ENCODE results near the gene SNCA. TPM values are rescaled to one million over a fixed set of nuclear protein-coding genes. Genes with fewer than 3 reads are reported as not detected.

Gene SNCA
- total RNA-seq, 1 experiment from 2014 or later = 6.0 TPM

DNA sequence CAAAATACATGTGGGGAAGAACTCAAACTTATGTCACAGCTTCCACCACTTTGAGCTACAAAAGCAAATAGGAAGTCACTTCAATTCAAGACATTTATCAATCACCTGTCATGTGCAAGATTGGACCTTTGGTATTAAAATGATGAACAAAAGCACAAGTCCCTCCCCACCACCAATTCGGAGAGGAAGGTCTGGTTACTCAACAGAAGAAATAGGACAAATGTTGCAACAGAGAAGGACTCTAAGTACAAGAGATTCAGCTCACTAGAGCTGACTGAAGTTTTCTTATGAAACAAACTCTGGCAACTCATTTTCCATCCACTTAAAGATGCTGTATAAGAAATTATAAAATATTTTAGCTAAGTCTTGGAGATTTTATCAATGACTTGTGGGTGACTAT is 41.6 kb upstream of the SNCA start:
- Histone ChIP-seq H3K9me3 (ENCODE audit: control insufficient read depth, insufficient read depth, low read depth, low read length) (no peaks in the 10 kb centered on the region), H3K4me3 (ENCODE audit: low read depth in 2 of 2, low read length in 2 of 2) (no peak overlapping the region), H3K36me3 (ENCODE audit: control insufficient read depth, insufficient read depth, low read length) (no peaks in the 10 kb centered on the region), H3K27me3 (ENCODE audit: control insufficient read depth, insufficient read depth, low read length) (no peaks in the 10 kb centered on the region), H3K27ac (ENCODE audit: low read length) (no peak overlapping the region), H3K4me1 (ENCODE audit: control insufficient read depth, insufficient read depth, low read length) (no peaks in the 10 kb centered on the region)
- CTCF ChIA-PET = no interaction called here
- intact Hi-C loops (cut with micrococcal nuclease; ENCODE audit: unreplicated experiment) (loop anchor here (10.0 kb wide), 1 partner anchor 224 kb away; no protein-coding TSS in a partner anchor), in situ Hi-C loops (cut with HindIII; ENCODE audit: low pct_unique_long_range_greater_than_20kb, low sequenced_read_pairs) (no loop called here)
- DNase-seq (ENCODE audit: low read depth, low spot score) (no peak), ATAC-seq (no peak)
- no peak for TF ChIP-seq TCF7L2 (IDR thresholded peaks at IDR 0.05; ENCODE audit: low read depth, low read length)
- TF ChIP-seq, protein P1, sequence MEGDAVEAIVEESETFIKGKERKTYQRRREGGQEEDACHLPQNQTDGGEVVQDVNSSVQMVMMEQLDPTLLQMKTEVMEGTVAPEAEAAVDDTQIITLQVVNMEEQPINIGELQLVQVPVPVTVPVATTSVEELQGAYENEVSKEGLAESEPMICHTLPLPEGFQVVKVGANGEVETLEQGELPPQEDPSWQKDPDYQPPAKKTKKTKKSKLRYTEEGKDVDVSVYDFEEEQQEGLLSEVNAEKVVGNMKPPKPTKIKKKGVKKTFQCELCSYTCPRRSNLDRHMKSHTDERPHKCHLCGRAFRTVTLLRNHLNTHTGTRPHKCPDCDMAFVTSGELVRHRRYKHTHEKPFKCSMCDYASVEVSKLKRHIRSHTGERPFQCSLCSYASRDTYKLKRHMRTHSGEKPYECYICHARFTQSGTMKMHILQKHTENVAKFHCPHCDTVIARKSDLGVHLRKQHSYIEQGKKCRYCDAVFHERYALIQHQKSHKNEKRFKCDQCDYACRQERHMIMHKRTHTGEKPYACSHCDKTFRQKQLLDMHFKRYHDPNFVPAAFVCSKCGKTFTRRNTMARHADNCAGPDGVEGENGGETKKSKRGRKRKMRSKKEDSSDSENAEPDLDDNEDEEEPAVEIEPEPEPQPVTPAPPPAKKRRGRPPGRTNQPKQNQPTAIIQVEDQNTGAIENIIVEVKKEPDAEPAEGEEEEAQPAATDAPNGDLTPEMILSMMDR (IDR thresholded peaks at IDR 0.05) = no peak
- TF ChIP-seq SIN3A (IDR thresholded peaks at IDR 0.05; ENCODE audit: borderline replicate concordance, insufficient read depth, low read depth, low read length) = no peak
- no peak for TF ChIP-seq POLR2AphosphoS5 (IDR thresholded peaks at IDR 0.05; ENCODE audit: low read depth, low read length)
- TF ChIP-seq, protein P2, sequence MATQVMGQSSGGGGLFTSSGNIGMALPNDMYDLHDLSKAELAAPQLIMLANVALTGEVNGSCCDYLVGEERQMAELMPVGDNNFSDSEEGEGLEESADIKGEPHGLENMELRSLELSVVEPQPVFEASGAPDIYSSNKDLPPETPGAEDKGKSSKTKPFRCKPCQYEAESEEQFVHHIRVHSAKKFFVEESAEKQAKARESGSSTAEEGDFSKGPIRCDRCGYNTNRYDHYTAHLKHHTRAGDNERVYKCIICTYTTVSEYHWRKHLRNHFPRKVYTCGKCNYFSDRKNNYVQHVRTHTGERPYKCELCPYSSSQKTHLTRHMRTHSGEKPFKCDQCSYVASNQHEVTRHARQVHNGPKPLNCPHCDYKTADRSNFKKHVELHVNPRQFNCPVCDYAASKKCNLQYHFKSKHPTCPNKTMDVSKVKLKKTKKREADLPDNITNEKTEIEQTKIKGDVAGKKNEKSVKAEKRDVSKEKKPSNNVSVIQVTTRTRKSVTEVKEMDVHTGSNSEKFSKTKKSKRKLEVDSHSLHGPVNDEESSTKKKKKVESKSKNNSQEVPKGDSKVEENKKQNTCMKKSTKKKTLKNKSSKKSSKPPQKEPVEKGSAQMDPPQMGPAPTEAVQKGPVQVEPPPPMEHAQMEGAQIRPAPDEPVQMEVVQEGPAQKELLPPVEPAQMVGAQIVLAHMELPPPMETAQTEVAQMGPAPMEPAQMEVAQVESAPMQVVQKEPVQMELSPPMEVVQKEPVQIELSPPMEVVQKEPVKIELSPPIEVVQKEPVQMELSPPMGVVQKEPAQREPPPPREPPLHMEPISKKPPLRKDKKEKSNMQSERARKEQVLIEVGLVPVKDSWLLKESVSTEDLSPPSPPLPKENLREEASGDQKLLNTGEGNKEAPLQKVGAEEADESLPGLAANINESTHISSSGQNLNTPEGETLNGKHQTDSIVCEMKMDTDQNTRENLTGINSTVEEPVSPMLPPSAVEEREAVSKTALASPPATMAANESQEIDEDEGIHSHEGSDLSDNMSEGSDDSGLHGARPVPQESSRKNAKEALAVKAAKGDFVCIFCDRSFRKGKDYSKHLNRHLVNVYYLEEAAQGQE (IDR thresholded peaks at IDR 0.05; ENCODE audit: insufficient read depth in 1 of 2, low read depth in 2 of 2, low read length in 1 of 2) = no peak
- BruUV-seq (replicated peaks) = no TSS peak
- POLR2A ChIA-PET = no interaction called here

DNA sequence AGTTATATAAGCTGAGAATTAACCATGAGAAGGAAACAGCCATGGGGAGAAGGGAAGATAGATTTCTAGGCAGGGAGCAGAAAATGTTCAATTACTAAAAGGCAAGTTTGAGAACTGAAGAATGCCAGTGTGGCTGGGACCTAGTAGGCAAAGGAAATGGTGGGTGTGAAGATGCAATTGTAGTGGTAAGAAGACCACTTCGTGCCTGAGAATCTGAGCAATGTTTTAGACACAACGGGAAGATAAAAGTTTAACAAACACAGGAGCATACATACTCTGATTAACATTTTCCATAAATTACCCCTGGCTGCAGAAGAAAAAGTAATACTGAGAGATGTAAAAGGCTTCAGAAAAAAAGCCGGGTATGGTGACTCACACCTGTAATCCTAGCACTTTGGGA is 39.6 kb upstream of the SNCA start:
- in situ Hi-C loops (cut with HindIII; ENCODE audit: low pct_unique_long_range_greater_than_20kb, low sequenced_read_pairs) = no loop called here
- Histone ChIP-seq H3K4me1 (ENCODE audit: control insufficient read depth, insufficient read depth, low read length) (no peaks in the 10 kb centered on the region), H3K9me3 (ENCODE audit: control insufficient read depth, insufficient read depth, low read depth, low read length) (no peaks in the 10 kb centered on the region), H3K27ac (ENCODE audit: low read length) (no peak overlapping the region), H3K36me3 (ENCODE audit: control insufficient read depth, insufficient read depth, low read length) (no peaks in the 10 kb centered on the region), H3K4me3 (ENCODE audit: low read depth in 2 of 2, low read length in 2 of 2) (no peak overlapping the region), H3K27me3 (ENCODE audit: control insufficient read depth, insufficient read depth, low read length) (no peaks in the 10 kb centered on the region)
- TF ChIP-seq, protein P2 (IDR thresholded peaks at IDR 0.05; ENCODE audit: insufficient read depth in 1 of 2, low read depth in 2 of 2, low read length in 1 of 2) = no peak
- TF ChIP-seq SIN3A (IDR thresholded peaks at IDR 0.05; ENCODE audit: borderline replicate concordance, insufficient read depth, low read depth, low read length) = no peak
- no peak for TF ChIP-seq POLR2AphosphoS5 (IDR thresholded peaks at IDR 0.05; ENCODE audit: low read depth, low read length)
- TF ChIP-seq TCF7L2 (IDR thresholded peaks at IDR 0.05; ENCODE audit: low read depth, low read length) = no peak
- TF ChIP-seq, protein P1 (IDR thresholded peaks at IDR 0.05) = no peak
- ChIA-PET CTCF (no interaction called here), POLR2A (no interaction called here)
- ATAC-seq = no peak
- no TSS peak for BruUV-seq (replicated peaks)
- no peak for DNase-seq (ENCODE audit: low read depth, low spot score)
- intact Hi-C loops (cut with micrococcal nuclease; ENCODE audit: unreplicated experiment) = loop anchor here (10.0 kb wide), 1 partner anchor 222 kb away; no protein-coding TSS in a partner anchor

Data from Panc1 (cell line).